Spinal cord (tissue), 10 donors: ENCODE data around the gene ADAT1. TPM values are rescaled to one million over a fixed set of nuclear protein-coding genes. Genes with fewer than 3 reads are reported as not detected.

ENCODE experiments used
- DNase-seq, 6 donors: peaks; one replicate each; pipeline versions ENCODE4 v3.0.0 to v3.0.0-alpha.2; 2013 to 2015; ENCODE audit warnings: low spot score in 6 of 6, low read depth in 4 of 6
- H3K27ac ChIP-seq: one replicate; pipeline ENCODE4 v1.5.1; 2013; ENCODE audit warnings: low read depth, low read length, control low read depth
- H3K27me3 ChIP-seq: one replicate; pipeline ENCODE4 v1.6.1; 2013; ENCODE audit warnings: low read length; ENCODE audit not compliant: control insufficient read depth, insufficient read depth
- H3K36me3 ChIP-seq: one replicate; pipeline ENCODE4 v1.6.1; 2013; ENCODE audit warnings: low read length; ENCODE audit not compliant: control insufficient read depth, insufficient read depth
- H3K4me1 ChIP-seq: one replicate; pipeline ENCODE4 v1.6.1; 2013; ENCODE audit warnings: low read length; ENCODE audit not compliant: control insufficient read depth, insufficient read depth
- H3K4me3 ChIP-seq: one replicate; pipeline ENCODE4 v1.5.1; 2013; ENCODE audit warnings: low read depth, low read length, control low read depth
- H3K9me3 ChIP-seq: one replicate; pipeline ENCODE4 v1.6.1; 2013; ENCODE audit warnings: low read length; ENCODE audit not compliant: control insufficient read depth, insufficient read depth
- WGBS: methylation state at CpG from one replicate; pipeline ENCODE4 v1.1.5; 2013; ENCODE audit warnings: missing lambda C conversion rate; ENCODE audit not compliant: insufficient coverage; 5-methylcytosine and 5-hydroxymethylcytosine counted together
- long read RNA-seq, 4 donors: transcript quantifications; one replicate each; lab custom pipeline, GENCODE V29; 2026
- polyA plus RNA-seq, 2 donors: library from polyadenylated mRNA; unstranded; fragments of 120-200 nt; gene quantifications; one replicate each; pipeline ENCODE4 v1.2.1, GENCODE V29; 2013; ENCODE audit not compliant: insufficient read length in 2 of 2
- total RNA-seq, 2 donors: library from RNA; depleted of rRNA in 1 of 2; stranded (reverse); fragments of 120-200 nt in 1 of 2; fragments of >200 nt in 1 of 2; gene quantifications; one replicate each; pipeline versions ENCODE4 v1.2.3 to v1.2.4, GENCODE V29; 2013 to 2014
- donor health status: healthy.

ADAT1 gene
- 10 to 100 TPM; 41.0 to 54.8 TPM for total RNA-seq
- polyA plus RNA-seq = 10 to 100 TPM; 40.7 to 45.4 TPM
- long read RNA-seq, donor 1, partial matches to known transcripts = 0 of 1 reads
- long read RNA-seq, donor 1, other reads (novel, unspliced or antisense) = 0 of 1 reads
- long read RNA-seq, donor 2 = 0 reads
- long read RNA-seq, donor 3 = 0 reads
- long read RNA-seq, donor 4, partial matches to known transcripts = 0 of 1 reads
- long read RNA-seq, donor 4, other reads (novel, unspliced or antisense) = 0 of 1 reads

- peak; percentile 93 to 100 (median 98) for DNase-seq
- 0% methylated on average over 58 of the region's 62 CpGs for WGBS
- H3K4me1 ChIP-seq = peaks cover 17% of the 10 kb centered on the region
- peak within 1 kb of the TSS; percentile 96 for H3K27ac ChIP-seq
- H3K36me3 ChIP-seq = peaks cover 28% of the 10 kb centered on the region
- H3K4me3 ChIP-seq = peak within 1 kb of the TSS; percentile 90
- H3K27me3 ChIP-seq = no peaks in the 10 kb centered on the region
- H3K9me3 ChIP-seq = no peaks in the 10 kb centered on the region
Measured at GRCh38 chr16:75622761-75623605, at the start of gene ADAT1. Gene ADAT1 (minus strand): TSS chr16:75623281. CDS start chr16:75620799, 2,482 bp downstream.

- DNase-seq = no peak
- Histone ChIP-seq H3K9me3 (no peaks in the 10 kb centered on the region), H3K4me1 (no peaks in the 10 kb centered on the region), H3K27ac (no peak overlapping the region), H3K27me3 (no peaks in the 10 kb centered on the region), H3K36me3 (no peaks in the 10 kb centered on the region), H3K4me3 (no peak overlapping the region)
Measured at GRCh38 chr16:75667503-75667902, 44.4 kb upstream of the ADAT1 start.

- peaks cover 18% of the 10 kb centered on the region for H3K36me3 ChIP-seq
- H3K27me3 ChIP-seq = no peaks in the 10 kb centered on the region
- no peak overlapping the region for H3K27ac ChIP-seq
- H3K4me1 ChIP-seq = no peaks in the 10 kb centered on the region
- peak in 1 of 6 donors; percentile 22 for DNase-seq
- H3K4me3 ChIP-seq = no peak overlapping the region
- WGBS = 100% methylated on average over 1 of the region's 4 CpGs
- no peaks in the 10 kb centered on the region for H3K9me3 ChIP-seq
Measured at GRCh38 chr16:75660726-75661302, 37.7 kb upstream of the ADAT1 start.

- no peak for DNase-seq
- Histone ChIP-seq H3K27ac (no peak overlapping the region), H3K36me3 (peaks cover 23% of the 10 kb centered on the region), H3K9me3 (no peaks in the 10 kb centered on the region), H3K27me3 (no peaks in the 10 kb centered on the region), H3K4me3 (no peak overlapping the region), H3K4me1 (no peaks in the 10 kb centered on the region)
- 76% methylated on average over 6 of the region's 6 CpGs for WGBS
Measured at GRCh38 chr16:75660321-75660720, 37.2 kb upstream of the ADAT1 start.

GRCh38 chr16:75658175-75658574 is 35.1 kb upstream of the ADAT1 start:
- Histone ChIP-seq H3K4me3 (no peak overlapping the region), H3K27me3 (no peaks in the 10 kb centered on the region), H3K27ac (no peak overlapping the region), H3K36me3 (peaks cover 32% of the 10 kb centered on the region), H3K4me1 (no peaks in the 10 kb centered on the region), H3K9me3 (no peaks in the 10 kb centered on the region)
- no peak for DNase-seq
- 90% methylated on average over 2 of the region's 2 CpGs for WGBS

GRCh38 chr16:75653922-75654321 is 30.8 kb upstream of the ADAT1 start:
- no CpG with 5 or more reads among the region's 1 CpG for WGBS
- Histone ChIP-seq H3K9me3 (no peaks in the 10 kb centered on the region), H3K27ac (no peak overlapping the region), H3K36me3 (peaks cover 33% of the 10 kb centered on the region), H3K27me3 (no peaks in the 10 kb centered on the region), H3K4me3 (no peak overlapping the region), H3K4me1 (peaks cover 9% of the 10 kb centered on the region)
- DNase-seq = no peak

- Histone ChIP-seq H3K27me3 (no peaks in the 10 kb centered on the region), H3K4me1 (peaks cover 19% of the 10 kb centered on the region), H3K9me3 (no peaks in the 10 kb centered on the region), H3K4me3 (peak overlapping the region; percentile 97), H3K27ac (peak overlapping the region; percentile 99), H3K36me3 (peaks cover 15% of the 10 kb centered on the region)
- WGBS = under 1% methylated on average over 54 of the region's 62 CpGs
- DNase-seq = peak; percentile 75 to 96 (median 84)
Measured at GRCh38 chr16:75648265-75649076, 25.4 kb upstream of the ADAT1 start.

GRCh38 chr16:75647492-75648264 is 24.6 kb upstream of the ADAT1 start, which contains the start of the genes KARS1 and TERF2IP:
Gene KARS1 (minus strand): TSS chr16:75647665. CDS start chr16:75647639, 26 bp downstream.
Gene TERF2IP (plus strand): TSS chr16:75647773. CDS start chr16:75647883, 110 bp downstream.
- peaks cover 15% of the 10 kb centered on the region for H3K36me3 ChIP-seq
- no peaks in the 10 kb centered on the region for H3K9me3 ChIP-seq
- peak; percentile 80 to 98 (median 88) for DNase-seq
- peaks cover 19% of the 10 kb centered on the region for H3K4me1 ChIP-seq
- H3K27me3 ChIP-seq = no peaks in the 10 kb centered on the region
- under 1% methylated on average over 76 of the region's 76 CpGs for WGBS
- peak within 1 kb of the TSS; percentile 97 for H3K4me3 ChIP-seq
- peak within 1 kb of the TSS; percentile 99 for H3K27ac ChIP-seq
